ENCODE results near the gene TMEM214. TPM values are rescaled to one million over a fixed set of nuclear protein-coding genes. Genes with fewer than 3 reads are reported as not detected.
A peak's percentile ranks its signal among the peaks of the same experiment; 100 is the strongest.

Gene TMEM214
- total RNA-seq, result 74.8 TPM
- 50.5 TPM for polyA plus RNA-seq (ENCODE audit: insufficient read depth, low read depth, low replicate concordance)
- long read RNA-seq, donor 1, partial matches to known transcripts, result 7 of 11 reads
- long read RNA-seq, donor 1, other reads (novel, unspliced or antisense), result 0 of 11 reads
- long read RNA-seq, donor 2, partial matches to known transcripts, result 0 of 4 reads
- long read RNA-seq, donor 2, other reads (novel, unspliced or antisense), result 0 of 4 reads
- long read RNA-seq, donor 3, partial matches to known transcripts, result 33 of 39 reads
- long read RNA-seq, donor 3, other reads (novel, unspliced or antisense), result 0 of 39 reads
- long read RNA-seq, donor 4, transcript TMEM214-201 (17 exons, 2,990 nt), result major isoform, 5 of 20 reads
- long read RNA-seq, donor 4, partial matches to known transcripts, result 12 of 20 reads
- long read RNA-seq, donor 4, other reads (novel, unspliced or antisense), result 0 of 20 reads
- long read RNA-seq, donor 5, partial matches to known transcripts, result 0 of 1 reads
- long read RNA-seq, donor 5, other reads (novel, unspliced or antisense), result 0 of 1 reads
- long read RNA-seq, donor 6, result 0 reads
- long read RNA-seq, donor 7, transcript TMEM214-201 (17 exons, 2,990 nt), result major isoform, 20 of 138 reads
- long read RNA-seq, donor 7, partial matches to known transcripts, result 109 of 138 reads
- long read RNA-seq, donor 7, other reads (novel, unspliced or antisense), result 5 of 138 reads
- long read RNA-seq, donor 8, partial matches to known transcripts, result 7 of 16 reads
- long read RNA-seq, donor 8, other reads (novel, unspliced or antisense), result 0 of 16 reads
- long read RNA-seq, donor 9, partial matches to known transcripts, result 0 of 4 reads
- long read RNA-seq, donor 9, other reads (novel, unspliced or antisense), result 0 of 4 reads
- long read RNA-seq, donor 10, partial matches to known transcripts, result 0 of 3 reads
- long read RNA-seq, donor 10, other reads (novel, unspliced or antisense), result 0 of 3 reads

GRCh38 chr2:27032495-27033252 lies at the start of gene TMEM214:
TSS of gene TMEM214 (plus strand) at chr2:27032965. CDS start at chr2:27033016, 51 bp downstream.
- peak within 1 kb of the TSS; percentile 57 to 99 (median 73) for H3K9ac ChIP-seq (ENCODE audit: low read length in 3 of 3)
- intact Hi-C loops (cut with DNase I), result no loop called here
- no peaks in the 10 kb centered on the region for H3K27me3 ChIP-seq (ENCODE audit: control insufficient read depth, insufficient read depth, low read length)
- peak within 1 kb of the TSS; percentile 63 to 97 (median 95) for H3K4me3 ChIP-seq (ENCODE audit: low read length in 3 of 3)
- FAIRE-seq, result no peak
- TF ChIP-seq, protein P1, sequence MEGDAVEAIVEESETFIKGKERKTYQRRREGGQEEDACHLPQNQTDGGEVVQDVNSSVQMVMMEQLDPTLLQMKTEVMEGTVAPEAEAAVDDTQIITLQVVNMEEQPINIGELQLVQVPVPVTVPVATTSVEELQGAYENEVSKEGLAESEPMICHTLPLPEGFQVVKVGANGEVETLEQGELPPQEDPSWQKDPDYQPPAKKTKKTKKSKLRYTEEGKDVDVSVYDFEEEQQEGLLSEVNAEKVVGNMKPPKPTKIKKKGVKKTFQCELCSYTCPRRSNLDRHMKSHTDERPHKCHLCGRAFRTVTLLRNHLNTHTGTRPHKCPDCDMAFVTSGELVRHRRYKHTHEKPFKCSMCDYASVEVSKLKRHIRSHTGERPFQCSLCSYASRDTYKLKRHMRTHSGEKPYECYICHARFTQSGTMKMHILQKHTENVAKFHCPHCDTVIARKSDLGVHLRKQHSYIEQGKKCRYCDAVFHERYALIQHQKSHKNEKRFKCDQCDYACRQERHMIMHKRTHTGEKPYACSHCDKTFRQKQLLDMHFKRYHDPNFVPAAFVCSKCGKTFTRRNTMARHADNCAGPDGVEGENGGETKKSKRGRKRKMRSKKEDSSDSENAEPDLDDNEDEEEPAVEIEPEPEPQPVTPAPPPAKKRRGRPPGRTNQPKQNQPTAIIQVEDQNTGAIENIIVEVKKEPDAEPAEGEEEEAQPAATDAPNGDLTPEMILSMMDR (IDR thresholded peaks at IDR 0.05; ENCODE audit: borderline replicate concordance, extremely low read depth, insufficient read depth), result no peak
- no peaks in the 10 kb centered on the region for H3K9me3 ChIP-seq (ENCODE audit: control insufficient read depth in 2 of 3, insufficient read depth in 1 of 3, low read length in 3 of 3)
- H3K36me3 ChIP-seq (ENCODE audit: control insufficient read depth in 2 of 3, insufficient read depth in 3 of 3, low read length in 3 of 3), result peaks cover 6 to 26% (median 25%) of the 10 kb centered on the region in 3 donors
- H3K4me1 ChIP-seq (ENCODE audit: control insufficient read depth in 2 of 3, insufficient read depth in 2 of 3, low read depth in 1 of 3, low read length in 3 of 3), result peaks cover 3 to 12% (median 9%) of the 10 kb centered on the region in 3 donors
- H3K27ac ChIP-seq (ENCODE audit: low read depth in 2 of 2, low read length in 2 of 2), result peak within 1 kb of the TSS; percentile 35 to 48
- DNase-seq, result peak; percentile 87 to 96 (median 88)

GRCh38 chr2:26983746-26984145 lies 49.0 kb upstream of the TMEM214 start:
- no peak for FAIRE-seq
- intact Hi-C loops (cut with DNase I), result no loop called here
- Histone ChIP-seq H3K36me3 (ENCODE audit: control insufficient read depth in 2 of 3, insufficient read depth in 3 of 3, low read length in 3 of 3) (no peaks in the 10 kb centered on the region), H3K27me3 (ENCODE audit: control insufficient read depth, insufficient read depth, low read length) (no peaks in the 10 kb centered on the region), H3K27ac (ENCODE audit: low read depth in 2 of 2, low read length in 2 of 2) (no peak overlapping the region), H3K4me3 (ENCODE audit: low read length in 3 of 3) (no peak overlapping the region), H3K4me1 (ENCODE audit: control insufficient read depth in 2 of 3, insufficient read depth in 2 of 3, low read depth in 1 of 3, low read length in 3 of 3) (peaks cover 0 to 16% (median 12%) of the 10 kb centered on the region in 3 donors), H3K9me3 (ENCODE audit: control insufficient read depth in 2 of 3, insufficient read depth in 1 of 3, low read length in 3 of 3) (no peaks in the 10 kb centered on the region), H3K9ac (ENCODE audit: low read length in 3 of 3) (no peak overlapping the region)
- no peak for DNase-seq
- TF ChIP-seq, protein P1 (IDR thresholded peaks at IDR 0.05; ENCODE audit: borderline replicate concordance, extremely low read depth, insufficient read depth), result no peak

DNA sequence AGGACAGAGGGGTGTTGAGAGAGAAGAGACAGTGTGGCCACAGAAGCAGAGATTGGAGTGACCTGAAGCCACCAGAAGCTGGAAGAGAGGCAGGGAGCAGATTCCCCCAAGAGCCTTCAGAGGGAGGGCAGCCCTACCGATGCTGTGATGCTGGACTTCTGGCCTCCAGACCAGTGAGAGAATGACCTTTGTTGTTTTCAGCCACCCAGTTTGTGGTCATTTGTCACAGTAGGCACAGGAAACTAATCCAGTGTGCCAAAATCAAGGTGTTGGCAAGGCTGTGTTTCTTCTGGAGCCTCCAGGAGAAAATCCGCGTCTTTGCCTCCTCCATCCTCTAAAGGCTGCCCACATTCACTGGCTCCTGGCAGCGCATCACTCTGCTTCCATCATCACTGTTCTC lies 47.0 kb upstream of the TMEM214 start:
- DNase-seq, result no peak
- Histone ChIP-seq H3K27me3 (ENCODE audit: control insufficient read depth, insufficient read depth, low read length) (no peaks in the 10 kb centered on the region), H3K9ac (ENCODE audit: low read length in 3 of 3) (no peak overlapping the region), H3K36me3 (ENCODE audit: control insufficient read depth in 2 of 3, insufficient read depth in 3 of 3, low read length in 3 of 3) (no peaks in the 10 kb centered on the region), H3K4me3 (ENCODE audit: low read length in 3 of 3) (no peak overlapping the region), H3K4me1 (ENCODE audit: control insufficient read depth in 2 of 3, insufficient read depth in 2 of 3, low read depth in 1 of 3, low read length in 3 of 3) (peaks cover 0 to 12% (median 9%) of the 10 kb centered on the region in 3 donors), H3K9me3 (ENCODE audit: control insufficient read depth in 2 of 3, insufficient read depth in 1 of 3, low read length in 3 of 3) (no peaks in the 10 kb centered on the region), H3K27ac (ENCODE audit: low read depth in 2 of 2, low read length in 2 of 2) (no peak overlapping the region)
- intact Hi-C loops (cut with DNase I), result no loop called here
- no peak for FAIRE-seq
- TF ChIP-seq, protein P1 (IDR thresholded peaks at IDR 0.05; ENCODE audit: borderline replicate concordance, extremely low read depth, insufficient read depth), result no peak
